HG03558 (cell line): ENCODE data around the gene GMPR.
"Not testable (repeated sequence)": the region's sequence is repeated elsewhere in the genome, so short reads cannot be mapped to it uniquely, and the experiment has no call there.

Experiments used
- ATAC-seq: cut with Tn5 transposase; IDR thresholded peaks from one replicate; pipeline ENCODE4 v1.9.1; 2021; ENCODE audit warnings: moderate number of reproducible peaks; ENCODE audit not compliant: unreplicated experiment; ENCODE audit errors: extremely low read depth

The GMPR gene

GRCh38 chr6:16244446-16244845 lies 6.1 kb downstream of the GMPR start:
- ATAC-seq = no peak

GRCh38 chr6:16244869-16245451 lies 6.6 kb downstream of the GMPR start:
- ATAC-seq = no peak

- ATAC-seq = no peak
Measured at GRCh38 chr6:16248271-16248853, 10.0 kb downstream of the GMPR start.

DNA sequence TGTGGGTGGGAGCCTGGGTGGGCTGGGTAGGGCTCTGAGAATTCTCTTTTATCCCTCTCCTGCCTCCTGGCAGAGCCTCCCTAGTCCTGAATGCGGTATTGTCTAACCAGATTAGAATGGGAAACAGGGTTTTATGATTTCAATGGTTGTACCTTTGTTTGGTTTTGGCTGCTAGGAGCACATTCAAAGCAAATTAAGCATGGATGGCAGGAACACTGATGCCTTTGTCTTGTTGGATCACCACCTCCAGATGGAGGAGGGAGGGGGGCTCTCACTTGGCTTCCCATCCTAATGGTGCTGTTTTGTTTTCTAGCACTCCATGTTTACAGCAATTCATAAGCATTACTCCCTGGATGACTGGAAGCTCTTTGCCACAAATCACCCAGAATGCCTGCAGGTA lies 11.6 kb downstream of the GMPR start:
- ATAC-seq = no peak

DNA sequence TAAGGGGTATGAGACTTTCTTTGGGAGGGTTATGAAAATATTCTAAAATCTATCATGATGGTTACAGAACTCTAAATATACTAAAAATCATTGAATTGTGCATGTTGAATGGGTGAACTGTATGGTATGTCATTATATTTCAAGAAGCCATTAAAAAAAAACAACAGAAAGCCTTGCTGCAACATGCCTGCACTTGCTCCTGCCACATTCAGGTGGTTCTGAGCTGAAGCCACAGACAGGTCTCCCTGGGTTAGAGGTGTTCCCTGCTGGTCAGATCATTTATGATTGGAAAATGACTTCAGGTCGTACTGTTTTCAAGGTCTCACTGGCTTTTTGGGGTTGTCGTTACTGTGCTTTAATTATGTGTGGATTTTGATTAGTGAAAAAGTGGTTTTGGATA lies 13.3 kb downstream of the GMPR start:
- ATAC-seq = no peak

- no peak for ATAC-seq
Measured at GRCh38 chr6:16252686-16253299, 14.4 kb downstream of the GMPR start.

DNA sequence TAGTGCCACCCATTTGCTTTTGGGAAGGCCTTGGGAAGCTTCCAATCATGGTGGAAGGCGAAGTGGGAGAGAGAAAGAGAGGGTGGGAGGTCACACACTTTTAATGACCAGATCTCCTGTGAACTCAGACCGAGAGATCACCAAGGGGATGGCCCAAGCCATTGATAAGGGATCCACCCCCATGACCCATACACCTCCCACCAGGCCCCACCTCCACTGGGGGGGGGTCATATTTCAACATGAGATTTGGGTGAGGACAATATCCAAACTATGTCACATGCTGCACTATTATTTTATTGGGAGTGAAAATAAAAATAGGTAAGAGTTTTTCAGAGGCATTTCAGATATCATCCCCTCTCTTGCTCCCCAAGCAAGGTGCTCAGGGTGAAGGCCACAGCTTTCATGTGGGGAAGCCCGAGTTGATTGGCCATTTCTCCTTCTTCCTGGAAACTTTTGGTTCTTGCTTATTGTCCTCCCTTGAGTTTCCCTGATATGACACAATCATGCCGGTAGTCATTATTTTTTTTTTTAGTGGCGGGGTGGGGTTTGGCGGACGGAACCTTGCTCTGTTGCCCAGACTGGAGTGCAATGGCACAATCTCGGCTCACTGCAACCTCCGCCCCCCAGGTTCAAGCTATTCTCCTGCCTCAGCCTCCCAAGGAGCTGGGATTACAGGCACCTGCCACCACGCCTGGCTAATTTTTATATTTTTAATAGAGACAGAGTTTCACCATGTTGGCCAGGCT lies 15.2 kb downstream of the GMPR start:
- no peak for ATAC-seq

DNA sequence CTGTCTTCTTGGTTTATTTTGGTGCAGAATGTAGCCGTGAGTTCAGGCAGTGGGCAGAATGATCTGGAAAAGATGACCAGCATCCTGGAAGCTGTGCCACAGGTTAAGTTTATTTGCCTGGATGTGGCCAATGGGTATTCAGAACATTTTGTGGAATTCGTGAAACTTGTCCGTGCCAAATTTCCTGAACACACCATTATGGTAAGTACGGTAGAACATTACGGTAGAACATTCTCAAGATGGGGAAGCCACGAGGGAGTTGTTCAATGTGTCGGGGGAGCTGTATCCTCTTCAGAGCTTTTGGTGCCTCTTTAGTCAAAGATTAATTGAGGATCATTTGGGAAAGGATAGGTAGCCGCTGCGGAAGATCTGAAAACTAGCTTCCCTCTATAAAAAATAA lies 16.1 kb downstream of the GMPR start:
- no peak for ATAC-seq

GRCh38 chr6:16256781-16257180 lies 18.4 kb downstream of the GMPR start:
- no peak for ATAC-seq

- ATAC-seq = no peak
Measured at GRCh38 chr6:16257999-16258708, 19.8 kb downstream of the GMPR start.

DNA sequence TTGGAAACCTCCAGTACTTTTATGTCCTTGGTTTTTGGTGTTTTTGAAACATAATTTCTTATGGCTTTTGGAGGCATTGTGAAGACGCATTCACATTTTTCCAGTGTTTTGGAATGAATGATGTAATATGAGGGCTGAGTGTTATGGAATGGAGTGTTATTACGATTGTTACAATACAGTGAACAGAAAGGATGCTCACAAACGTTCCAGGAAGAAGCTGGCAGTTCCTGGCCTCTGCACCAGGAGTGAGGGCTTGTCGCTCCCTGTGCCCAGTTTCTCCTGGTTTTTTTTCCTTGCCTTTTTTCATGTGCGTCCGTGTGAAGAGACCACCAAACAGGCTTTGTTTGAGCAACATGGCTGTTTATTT lies 20.3 kb downstream of the GMPR start:
- no peak for ATAC-seq

DNA sequence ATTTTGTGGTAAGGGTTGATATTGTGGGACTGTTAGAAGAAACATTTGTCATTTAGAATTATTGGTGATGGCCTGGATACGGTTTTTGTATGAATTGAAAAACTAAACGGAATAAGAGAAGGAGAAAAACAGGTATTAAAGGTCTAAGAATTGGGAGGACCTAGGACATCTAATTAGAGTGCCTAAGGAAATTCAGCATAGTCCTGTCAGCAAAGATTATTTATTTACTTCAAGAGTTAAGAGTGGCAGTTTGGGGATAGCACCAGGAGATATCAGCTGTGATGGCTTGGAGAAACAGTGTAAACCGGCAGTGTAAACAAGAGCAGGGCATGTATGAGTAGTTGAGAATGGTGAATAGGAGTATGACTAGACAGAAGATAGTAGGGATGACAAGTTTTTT lies 21.2 kb downstream of the GMPR start:
- ATAC-seq = not testable (repeated sequence)

DNA sequence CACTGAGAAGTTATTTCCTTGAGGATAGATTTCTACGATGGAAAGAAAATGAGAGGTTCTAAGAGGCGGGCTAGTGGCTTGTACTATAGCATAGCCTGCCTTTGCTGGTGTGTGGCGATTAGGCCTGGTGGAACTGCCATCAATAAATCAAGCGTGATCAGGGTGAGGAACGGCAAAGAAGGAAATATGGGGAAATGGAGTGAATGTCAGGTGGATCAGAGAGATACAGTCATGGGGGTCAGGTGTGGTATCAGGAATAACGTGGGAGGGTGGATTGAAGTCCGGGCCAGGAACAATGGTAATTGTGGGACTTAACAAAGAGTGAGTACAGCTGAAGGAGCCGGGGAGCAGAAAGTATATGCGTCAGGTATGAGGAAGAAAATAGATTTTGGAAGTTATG lies 22.2 kb downstream of the GMPR start:
- not testable (repeated sequence) for ATAC-seq

DNA sequence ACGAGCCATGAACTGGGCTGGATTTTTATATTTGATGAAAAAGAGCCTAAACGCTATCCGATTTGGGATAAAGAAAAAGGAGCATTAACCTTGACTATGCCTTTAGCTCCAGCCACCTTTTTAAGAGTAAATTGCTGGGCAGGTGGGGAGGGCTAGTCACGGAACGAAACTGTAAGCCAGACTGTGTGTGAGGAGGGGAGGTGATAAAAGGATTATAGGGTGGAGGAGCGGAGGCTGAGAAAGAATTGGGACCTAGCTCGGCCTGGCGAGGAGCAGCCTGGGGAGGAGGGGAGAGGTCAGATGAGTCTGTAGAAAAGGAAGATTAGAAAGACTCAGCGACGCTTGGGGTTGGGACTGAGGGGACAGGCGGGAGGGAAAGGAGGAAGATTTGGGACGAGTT lies 24.4 kb downstream of the GMPR start:
- ATAC-seq = not testable (repeated sequence)

GRCh38 chr6:16263464-16264099 lies 25.2 kb downstream of the GMPR start:
- ATAC-seq = not testable (repeated sequence)

DNA sequence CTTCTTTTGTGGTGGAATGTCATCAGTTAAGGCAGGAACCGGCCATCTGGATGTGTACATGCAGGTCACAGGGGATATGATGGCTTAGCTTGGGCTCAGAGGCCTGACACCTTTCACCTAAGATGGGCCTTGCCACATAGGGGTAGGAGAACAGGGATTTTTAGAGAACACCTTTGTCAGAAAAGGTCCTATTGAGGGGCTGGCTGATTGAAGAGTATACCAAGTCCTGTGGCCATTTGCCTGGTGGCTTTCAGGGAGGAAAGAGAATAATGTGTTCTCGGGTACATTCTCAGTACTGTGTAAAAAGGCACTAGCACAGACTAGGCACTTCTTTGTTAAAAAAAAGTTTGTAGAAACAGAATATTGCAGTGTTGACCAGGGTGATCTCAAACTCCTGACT lies 26.4 kb downstream of the GMPR start:
- no peak for ATAC-seq

DNA sequence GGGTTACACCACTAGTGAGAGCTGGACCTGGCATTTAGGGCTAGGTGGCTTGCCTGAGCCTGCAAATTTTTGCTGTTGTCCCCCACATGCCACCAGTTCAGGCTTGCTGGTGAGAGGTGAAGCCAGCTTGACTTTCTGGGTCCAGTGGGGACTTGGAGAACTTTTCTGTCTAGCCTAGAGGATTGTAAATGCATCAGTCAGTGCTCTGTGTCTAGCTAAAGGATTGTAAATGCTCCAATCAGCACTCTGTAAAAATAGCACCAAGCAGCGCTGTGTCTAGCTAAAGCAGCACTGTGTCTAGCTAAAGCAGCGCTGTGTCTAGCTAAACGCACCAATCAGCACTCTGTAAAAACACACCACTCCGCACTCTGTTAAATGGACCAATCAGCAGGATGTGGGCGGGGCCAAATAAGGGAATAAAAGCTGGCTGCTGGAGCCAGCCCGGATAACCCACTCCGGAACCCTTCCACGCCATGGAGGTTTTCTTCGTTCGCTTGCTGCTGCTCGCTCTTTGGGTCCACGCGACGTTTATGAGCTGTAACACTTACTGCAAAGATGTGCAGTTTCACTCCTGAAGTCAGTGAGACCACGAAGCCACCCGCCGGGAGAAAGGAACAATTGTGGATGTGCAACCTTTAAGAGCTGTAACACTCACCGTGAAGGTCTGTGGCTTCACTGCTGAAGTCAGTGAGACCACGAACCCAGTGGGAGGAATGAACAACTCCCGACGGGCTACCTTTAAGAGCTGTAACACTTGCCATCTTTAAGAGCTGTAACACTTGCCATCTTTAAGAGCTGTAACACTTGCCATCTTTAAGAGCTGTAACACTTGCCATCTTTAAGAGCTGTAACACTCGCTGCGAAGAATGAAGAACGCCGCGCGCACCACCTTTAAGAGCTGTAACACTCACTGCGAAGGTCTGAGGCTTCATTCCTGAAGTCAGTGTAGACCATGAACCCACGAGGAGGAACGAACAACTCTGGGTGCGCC lies 27.3 kb downstream of the GMPR start:
- ATAC-seq = no peak

DNA sequence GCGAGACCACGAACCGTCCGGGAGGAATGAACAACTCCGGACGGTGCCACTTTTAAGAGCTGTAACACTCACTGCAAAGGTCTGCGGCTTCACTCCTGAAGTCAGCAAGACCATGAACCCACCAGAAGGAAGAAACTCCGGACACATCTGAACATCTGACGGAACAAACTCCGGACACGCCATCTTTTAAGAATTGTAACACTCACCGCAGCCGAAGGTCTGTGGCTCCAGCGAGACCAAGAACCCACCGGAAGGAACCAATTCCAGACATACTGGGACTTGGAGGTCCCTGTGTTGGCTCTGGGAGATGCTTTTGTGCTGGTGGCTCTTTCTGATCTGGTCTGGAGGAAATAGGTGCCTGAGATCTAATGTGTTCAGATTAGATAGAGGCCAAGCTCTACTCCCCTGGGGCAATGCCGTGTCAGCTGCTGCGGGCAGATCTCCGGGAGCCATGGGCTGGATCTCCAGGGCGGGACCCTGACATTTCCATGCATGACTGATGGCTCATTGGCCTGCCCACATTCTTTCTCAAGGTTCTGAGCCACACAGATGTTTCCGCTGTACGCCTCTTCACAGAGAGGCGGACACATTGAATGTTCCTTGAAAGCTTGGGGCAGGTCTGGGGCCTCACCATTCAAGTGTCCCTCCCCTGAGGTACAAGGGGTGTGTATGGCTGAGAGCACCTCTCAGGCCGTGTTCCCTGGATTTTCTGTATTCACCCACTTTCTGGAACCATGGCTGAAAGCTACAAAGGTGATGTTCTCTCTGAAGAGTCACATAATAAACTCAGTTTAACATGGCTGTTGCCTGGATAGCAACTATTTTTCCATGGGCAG lies 29.3 kb downstream of the GMPR start:
- no peak for ATAC-seq
